DOHH2 (cell line): ENCODE measurements around the gene RNF44.

ENCODE experiments used
- H3F3A ChIP-seq: fragments of 200-600 bp; sonication (generic), shearing (Covaris generic); 2 replicates; pipeline ENCODE4 v1.6.0; 2016; ENCODE audit warnings: antibody characterized with exemption, mild to moderate bottlenecking; ENCODE audit not compliant: control insufficient read depth, insufficient read depth
- H3K27ac ChIP-seq: fragments of 200-600 bp; sonication (generic); 2 replicates; pipeline ENCODE4 v1.5.1; 2014; ENCODE audit warnings: low read depth, mild to moderate bottlenecking, low read length, moderate library complexity
- H3K27me3 ChIP-seq: fragments of 200-600 bp; sonication (generic); 2 replicates; pipeline ENCODE4 v1.6.1; 2014; ENCODE audit warnings: mild to moderate bottlenecking, low read length, mixed read lengths; ENCODE audit not compliant: control insufficient read depth
- H3K36me3 ChIP-seq: fragments of 200-600 bp; sonication (generic); 2 replicates; pipeline ENCODE4 v1.6.1; 2014; ENCODE audit warnings: mild to moderate bottlenecking, low read length, moderate library complexity, mixed read lengths; ENCODE audit not compliant: control insufficient read depth
- H3K4me1 ChIP-seq: fragments of 200-600 bp; sonication (generic); 2 replicates; pipeline ENCODE4 v1.6.1; 2014; ENCODE audit warnings: mild to moderate bottlenecking, low read length, mixed read lengths; ENCODE audit not compliant: control insufficient read depth
- H3K4me2 ChIP-seq: fragments of 200-600 bp; sonication (generic); 2 replicates; pipeline ENCODE4 v1.6.0; 2014; ENCODE audit warnings: mild to moderate bottlenecking, low read length, moderate library complexity
- H3K4me3 ChIP-seq: fragments of 200-600 bp; sonication (generic); 2 replicates; pipeline ENCODE4 v1.5.1; 2014; ENCODE audit warnings: mild to moderate bottlenecking, low read length, mixed read lengths
- H3K79me2 ChIP-seq: fragments of 200-600 bp; sonication (generic); 2 replicates; pipeline ENCODE4 v1.6.1; 2014; ENCODE audit warnings: mild to moderate bottlenecking, low read length, mixed read lengths; ENCODE audit not compliant: control insufficient read depth
- H3K9me2 ChIP-seq: fragments of 200-600 bp; sonication (generic); replicated peaks from 2 replicates; pipeline ENCODE4 v1.6.1; 2014; ENCODE audit warnings: mild to moderate bottlenecking, low read length, mixed read lengths; ENCODE audit not compliant: control insufficient read depth
- H3K9me3 ChIP-seq: fragments of 200-600 bp; sonication (generic); 2 replicates; pipeline ENCODE4 v1.6.1; 2014; ENCODE audit warnings: antibody characterized with exemption, low read length, mixed read lengths; ENCODE audit not compliant: control insufficient read depth, insufficient read depth
- H4K20me1 ChIP-seq: fragments of 200-600 bp; sonication (generic); 2 replicates; pipeline ENCODE4 v1.6.0; 2014; ENCODE audit warnings: low read depth, mild to moderate bottlenecking, antibody characterized with exemption, low read length, moderate library complexity; ENCODE audit not compliant: control insufficient read depth, insufficient read depth
- EZH2phosphoT487 ChIP-seq: fragments of 200-600 bp; sonication (generic); IDR thresholded peaks from 2 replicates; pipeline ENCODE4 v1.6.1; 2017; ENCODE audit warnings: borderline replicate concordance, mild to moderate bottlenecking, antibody characterized with exemption, low read length, moderate library complexity, mixed read lengths
- TF ChIP-seq, protein P1 (sequence below): fragments of 200-600 bp; sonication (generic); IDR thresholded peaks from one replicate; pipeline ENCODE4 v1.5.1; 2014; ENCODE audit warnings: antibody characterized with exemption, mild to moderate bottlenecking, low read depth, low read length; ENCODE audit not compliant: poor library complexity, severe bottlenecking

RNF44 gene

DNA sequence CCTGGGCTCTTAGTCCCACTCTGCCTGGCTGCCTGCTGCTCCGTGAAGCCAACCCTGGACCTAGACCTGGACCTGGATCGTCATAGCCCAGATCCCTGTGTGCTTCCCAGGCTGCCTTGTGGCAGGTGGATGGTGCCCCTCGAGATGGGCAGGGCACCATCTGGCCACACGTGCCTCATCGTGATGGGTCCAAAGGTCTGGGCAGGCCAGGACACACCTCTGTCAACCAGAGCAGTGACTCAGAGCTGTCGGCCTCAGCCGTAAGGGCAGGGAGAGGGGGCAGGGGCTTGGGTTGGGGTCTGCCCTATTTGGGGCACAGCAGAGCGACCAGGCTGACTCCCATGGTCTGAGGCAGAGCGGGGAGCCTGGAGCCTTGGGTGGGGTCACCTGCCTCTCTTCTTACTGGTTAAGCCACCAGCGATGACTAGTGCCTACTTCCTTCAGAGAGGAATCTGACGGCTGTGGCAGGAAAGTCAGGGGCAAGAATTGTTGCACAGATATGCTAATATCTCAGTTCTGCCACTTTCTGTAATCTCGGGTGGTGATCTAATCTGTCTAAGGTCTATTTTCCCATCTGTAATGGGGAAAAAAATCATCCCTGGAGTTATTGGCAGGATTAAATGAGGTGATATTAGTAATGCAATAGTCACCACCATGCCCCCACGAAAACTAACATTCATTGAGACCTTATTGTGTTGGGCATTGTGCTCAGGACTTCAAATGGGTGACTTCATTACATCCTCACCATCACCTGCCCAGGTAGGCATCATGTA is 8.7 kb upstream of the RNF44 start:
- TF ChIP-seq, protein P1, sequence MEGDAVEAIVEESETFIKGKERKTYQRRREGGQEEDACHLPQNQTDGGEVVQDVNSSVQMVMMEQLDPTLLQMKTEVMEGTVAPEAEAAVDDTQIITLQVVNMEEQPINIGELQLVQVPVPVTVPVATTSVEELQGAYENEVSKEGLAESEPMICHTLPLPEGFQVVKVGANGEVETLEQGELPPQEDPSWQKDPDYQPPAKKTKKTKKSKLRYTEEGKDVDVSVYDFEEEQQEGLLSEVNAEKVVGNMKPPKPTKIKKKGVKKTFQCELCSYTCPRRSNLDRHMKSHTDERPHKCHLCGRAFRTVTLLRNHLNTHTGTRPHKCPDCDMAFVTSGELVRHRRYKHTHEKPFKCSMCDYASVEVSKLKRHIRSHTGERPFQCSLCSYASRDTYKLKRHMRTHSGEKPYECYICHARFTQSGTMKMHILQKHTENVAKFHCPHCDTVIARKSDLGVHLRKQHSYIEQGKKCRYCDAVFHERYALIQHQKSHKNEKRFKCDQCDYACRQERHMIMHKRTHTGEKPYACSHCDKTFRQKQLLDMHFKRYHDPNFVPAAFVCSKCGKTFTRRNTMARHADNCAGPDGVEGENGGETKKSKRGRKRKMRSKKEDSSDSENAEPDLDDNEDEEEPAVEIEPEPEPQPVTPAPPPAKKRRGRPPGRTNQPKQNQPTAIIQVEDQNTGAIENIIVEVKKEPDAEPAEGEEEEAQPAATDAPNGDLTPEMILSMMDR: no peak
- TF ChIP-seq EZH2phosphoT487: no peak
- Histone ChIP-seq H4K20me1 (no peaks in the 10 kb centered on the region), H3K9me3 (no peaks in the 10 kb centered on the region), H3K4me1 (peaks cover 58% of the 10 kb centered on the region), H3K4me2 (no peak overlapping the region), H3K27ac (no peak overlapping the region), H3K36me3 (no peaks in the 10 kb centered on the region; the same call in 1 of the 2 replicates), H3K79me2 (peaks cover 13% of the 10 kb centered on the region), H3K4me3 (no peak overlapping the region), H3K27me3 (no peaks in the 10 kb centered on the region), H3F3A (peaks cover 10% of the 10 kb centered on the region), H3K9me2 (no peaks in the 10 kb centered on the region)

- Histone ChIP-seq H3K79me2 (peaks cover 13% of the 10 kb centered on the region), H4K20me1 (no peaks in the 10 kb centered on the region), H3K4me2 (peak overlapping the region; percentile 96), H3K9me2 (no peaks in the 10 kb centered on the region), H3K4me1 (peaks cover 55% of the 10 kb centered on the region), H3K9me3 (no peaks in the 10 kb centered on the region), H3K27me3 (no peaks in the 10 kb centered on the region), H3F3A (peaks cover 10% of the 10 kb centered on the region), H3K36me3 (no peaks in the 10 kb centered on the region; the same call in 1 of the 2 replicates), H3K4me3 (no peak overlapping the region), H3K27ac (no peak overlapping the region)
- TF ChIP-seq, protein P1: no peak
- no peak for TF ChIP-seq EZH2phosphoT487
Observed at GRCh38 chr5:176545388-176545736, 8.2 kb upstream of the RNF44 start.

GRCh38 chr5:176543428-176544182 is 6.4 kb upstream of the RNF44 start:
- TF ChIP-seq, protein P1: no peak
- TF ChIP-seq EZH2phosphoT487: no peak
- peaks cover 55% of the 10 kb centered on the region for H3K4me1 ChIP-seq
- H3K27me3 ChIP-seq: no peaks in the 10 kb centered on the region
- no peaks in the 10 kb centered on the region for H3K9me3 ChIP-seq
- no peaks in the 10 kb centered on the region for H3K9me2 ChIP-seq
- H3K4me2 ChIP-seq: peak overlapping the region; percentile 96
- peak overlapping the region; percentile 80 for H3K4me3 ChIP-seq
- peak overlapping the region; percentile 68 for H3K27ac ChIP-seq
- peaks cover 13% of the 10 kb centered on the region for H3K79me2 ChIP-seq
- H4K20me1 ChIP-seq: no peaks in the 10 kb centered on the region
- peaks cover 15% of the 10 kb centered on the region for H3F3A ChIP-seq
- H3K36me3 ChIP-seq: no peaks in the 10 kb centered on the region; the same call in 1 of the 2 replicates
